Germinal center (tissue), 1 donor: ENCODE results near the gene MAGI1.
"Not testable (repeated sequence)": the region's sequence is repeated elsewhere in the genome, so short reads cannot be mapped to it uniquely, and the experiment has no call there.

Experiments
- DNase-seq: peaks from one replicate; pipeline ENCODE4 v3.0.0; 2012; ENCODE audit warnings: mixed read lengths, low spot score

MAGI1 gene

DNA sequence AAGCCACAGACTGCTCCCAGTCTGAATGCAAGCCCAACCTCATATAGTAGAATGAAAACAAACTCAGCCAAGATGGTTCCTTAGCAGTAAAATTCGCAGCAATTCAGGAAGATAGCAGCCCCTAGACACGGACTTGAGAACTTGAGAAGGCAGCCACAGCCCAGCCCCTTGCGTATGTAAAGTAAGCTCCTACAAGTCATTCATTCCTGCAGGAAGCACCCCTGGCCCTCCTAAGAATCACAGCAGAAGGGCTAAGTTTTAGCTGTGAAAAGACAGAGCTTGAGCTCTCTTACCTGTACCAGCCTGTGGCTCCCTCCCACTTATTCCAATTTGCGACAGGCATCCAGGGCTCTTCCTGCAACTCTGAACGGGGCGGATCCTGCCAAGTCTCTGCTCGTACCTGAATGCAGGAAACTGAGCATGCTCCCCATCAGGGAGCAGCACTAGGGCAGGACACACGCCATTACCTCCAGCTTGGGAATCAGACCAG, 136.4 kb downstream of the MAGI1 start:
- no peak for DNase-seq

- no peak for DNase-seq
Observed at GRCh38 chr3:65901226-65901625, 137.5 kb downstream of the MAGI1 start.

DNA sequence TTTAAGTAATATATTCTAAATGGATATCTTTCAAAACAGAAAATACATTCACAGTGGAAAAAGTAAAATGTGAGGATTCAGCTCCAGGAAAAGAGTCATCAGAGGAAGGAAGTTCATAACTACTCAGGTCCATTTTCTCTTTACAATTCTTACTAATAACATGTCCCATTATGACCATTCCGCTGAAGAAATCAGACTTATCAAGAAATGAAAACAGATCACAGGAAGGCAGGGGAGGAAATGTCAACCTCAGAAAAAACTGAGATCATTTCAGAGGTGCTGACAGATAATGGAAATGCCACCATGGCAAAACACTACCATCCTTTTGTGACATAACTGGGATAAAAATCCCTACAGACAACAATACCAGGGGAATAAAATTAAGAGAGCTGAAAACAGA, 139.5 kb downstream of the MAGI1 start:
- no peak for DNase-seq

GRCh38 chr3:65897766-65898165, 141.0 kb downstream of the MAGI1 start:
- DNase-seq, result no peak

DNA sequence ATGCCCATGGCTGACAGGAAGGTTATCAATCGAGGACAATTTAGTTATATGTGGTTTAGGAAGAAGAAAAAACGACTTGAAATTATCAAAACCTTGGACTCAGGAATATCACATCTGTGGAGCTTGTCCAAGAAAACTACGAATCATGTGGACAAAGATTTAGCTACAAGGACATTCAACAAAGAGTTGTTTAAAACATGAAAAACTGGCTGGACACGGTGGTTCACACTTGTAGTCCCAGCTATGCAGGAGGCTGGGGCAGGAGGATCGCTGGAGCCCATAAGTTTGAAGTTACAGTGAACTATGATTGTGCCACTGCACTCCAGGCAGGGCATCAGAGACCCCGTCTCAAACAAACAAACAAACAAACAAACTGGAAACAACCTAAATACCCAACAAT, 142.4 kb downstream of the MAGI1 start:
- no peak for DNase-seq

GRCh38 chr3:65894679-65895453, 143.9 kb downstream of the MAGI1 start:
- no peak for DNase-seq

- no peak for DNase-seq
Observed at GRCh38 chr3:65894126-65894525, 144.6 kb downstream of the MAGI1 start.

GRCh38 chr3:65893631-65894030, 145.1 kb downstream of the MAGI1 start:
- DNase-seq, result no peak

- not testable (repeated sequence) for DNase-seq
Observed at GRCh38 chr3:65891477-65891876, 147.2 kb downstream of the MAGI1 start.

DNA sequence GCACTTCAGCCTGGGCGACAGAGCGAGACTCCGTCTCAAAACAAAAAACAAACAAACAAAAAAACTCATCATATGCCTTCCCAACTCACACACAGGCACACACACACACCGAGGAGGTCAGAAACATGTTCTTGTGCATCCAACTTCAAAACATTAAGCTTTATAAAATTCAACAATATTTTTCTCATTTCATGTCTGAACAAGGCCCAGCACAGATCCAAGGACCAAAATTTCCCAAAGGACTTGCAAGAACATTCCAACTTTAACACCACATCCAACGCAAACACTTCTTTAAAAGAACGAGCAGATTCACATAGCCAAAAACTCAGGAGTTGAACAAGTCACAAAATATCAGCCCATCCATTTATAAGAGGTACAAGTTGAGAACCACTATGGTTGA, 148.4 kb downstream of the MAGI1 start:
- DNase-seq, result no peak

GRCh38 chr3:65889707-65890099, 149.0 kb downstream of the MAGI1 start:
- DNase-seq, result no peak

- no peak for DNase-seq
Observed at GRCh38 chr3:65888980-65889706, 149.6 kb downstream of the MAGI1 start.

GRCh38 chr3:65888196-65888595, 150.5 kb downstream of the MAGI1 start:
- DNase-seq, result no peak

DNA sequence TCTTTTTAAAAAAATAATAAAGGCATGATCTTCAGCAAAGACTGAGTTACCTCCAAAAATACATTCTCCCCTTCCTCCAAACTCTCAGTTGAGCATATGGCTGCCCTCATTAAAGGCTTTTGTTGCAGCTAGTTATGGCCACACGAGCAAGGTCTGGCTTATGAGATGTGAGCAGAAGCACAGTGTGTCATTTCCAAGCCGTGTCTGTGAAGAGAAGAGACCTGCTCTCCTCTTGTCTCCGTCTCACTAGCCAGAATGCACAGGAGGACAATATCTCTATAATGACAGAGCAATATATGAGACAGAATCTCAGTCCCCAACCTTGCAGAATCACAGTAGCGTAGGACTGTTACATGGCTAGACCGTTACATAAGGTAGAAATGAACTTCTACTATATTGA, 152.3 kb downstream of the MAGI1 start:
- DNase-seq, result no peak

DNA sequence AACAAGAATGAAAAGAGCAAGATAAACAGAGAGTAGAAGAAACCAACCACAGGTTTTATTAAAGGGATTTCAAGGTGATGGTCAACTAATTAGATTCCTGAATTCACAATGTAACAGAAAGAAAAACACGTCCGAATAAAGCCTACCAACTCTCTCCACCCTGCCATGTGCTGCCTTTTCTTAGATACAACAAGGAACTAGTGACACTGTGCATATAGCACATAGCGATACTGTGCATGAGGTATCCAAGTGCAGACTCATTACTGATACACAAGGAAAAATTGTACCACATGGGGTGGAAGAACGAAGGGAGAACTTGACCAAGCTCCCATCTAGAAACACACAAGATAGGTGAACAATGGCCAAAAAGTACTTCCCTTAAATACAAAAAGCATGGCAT, 154.6 kb downstream of the MAGI1 start:
- no peak for DNase-seq

DNA sequence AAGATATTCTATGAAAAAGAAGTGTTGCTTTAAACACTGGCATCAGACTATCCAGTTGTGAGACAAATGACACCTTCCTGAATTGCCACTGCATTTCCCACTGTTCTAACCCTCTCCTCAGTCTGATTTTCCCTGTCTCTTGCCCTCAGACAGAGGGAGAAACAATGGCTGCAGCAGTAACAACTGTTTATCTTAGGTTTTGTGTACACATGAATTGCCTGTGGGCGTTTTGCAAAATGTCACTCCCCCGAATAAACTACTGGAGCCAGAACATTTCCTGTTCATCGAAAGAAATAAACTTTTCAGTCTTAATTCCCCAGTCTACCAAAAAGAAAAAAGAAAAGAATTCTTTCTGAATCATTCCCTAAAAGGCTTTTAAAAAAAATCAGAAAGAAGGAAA, 155.1 kb downstream of the MAGI1 start:
- DNase-seq, result no peak

DNA sequence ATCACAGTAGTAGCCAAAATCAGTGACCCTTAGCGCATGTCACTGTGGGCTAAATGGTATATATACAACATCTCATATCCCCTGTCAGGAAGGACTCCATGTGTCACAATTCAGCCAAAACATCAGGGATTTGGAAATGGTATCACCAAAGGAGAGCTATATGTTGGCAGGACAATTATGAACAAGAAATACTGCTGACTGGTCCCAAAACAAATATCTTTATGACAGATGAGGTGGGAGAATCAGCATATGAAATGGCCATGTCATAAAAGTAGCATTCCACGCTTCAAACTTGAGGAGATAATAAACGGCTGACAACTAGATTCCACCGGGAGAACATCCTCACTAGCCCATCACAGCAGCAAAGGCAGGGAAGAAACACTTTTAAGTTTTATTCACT, 158.4 kb downstream of the MAGI1 start:
- no peak for DNase-seq

DNA sequence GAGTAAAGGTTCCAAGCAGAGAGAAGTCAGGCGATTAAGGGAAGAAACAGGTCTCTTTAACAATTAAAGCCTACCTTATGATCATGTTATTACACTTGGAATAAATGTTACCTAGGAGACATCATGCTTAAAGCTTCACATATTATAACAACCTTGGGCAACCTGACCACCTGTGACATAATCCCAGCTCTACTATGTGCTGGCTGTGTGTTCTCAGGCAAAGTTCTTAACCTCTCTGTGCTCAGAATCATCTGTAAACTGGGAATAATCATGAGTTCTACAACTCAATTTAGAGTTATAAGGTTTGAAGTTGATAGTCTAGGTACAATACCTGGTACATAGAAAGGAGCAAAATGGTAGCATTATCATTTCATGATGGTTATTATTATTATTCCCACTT, 159.3 kb downstream of the MAGI1 start:
- no peak for DNase-seq

DNA sequence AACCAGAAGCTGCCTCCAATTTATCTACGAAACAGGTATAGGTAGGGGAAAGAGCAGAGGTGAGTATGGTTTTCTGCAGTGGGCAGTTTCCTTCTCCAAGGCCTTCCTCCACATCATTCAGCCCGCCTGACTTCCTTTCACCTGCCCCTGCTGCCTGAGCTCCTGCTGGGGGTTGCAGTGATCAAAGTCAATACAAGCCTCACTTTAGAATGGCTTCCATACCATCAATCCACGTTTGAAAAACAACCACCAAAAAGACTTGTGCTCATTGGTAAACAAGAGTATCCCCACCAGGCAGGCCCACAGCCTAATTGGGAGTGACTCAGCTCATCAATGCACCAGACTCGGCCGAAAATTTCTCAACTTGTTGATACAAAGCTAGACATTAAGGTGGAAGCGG, 159.9 kb downstream of the MAGI1 start:
- DNase-seq, result no peak

DNA sequence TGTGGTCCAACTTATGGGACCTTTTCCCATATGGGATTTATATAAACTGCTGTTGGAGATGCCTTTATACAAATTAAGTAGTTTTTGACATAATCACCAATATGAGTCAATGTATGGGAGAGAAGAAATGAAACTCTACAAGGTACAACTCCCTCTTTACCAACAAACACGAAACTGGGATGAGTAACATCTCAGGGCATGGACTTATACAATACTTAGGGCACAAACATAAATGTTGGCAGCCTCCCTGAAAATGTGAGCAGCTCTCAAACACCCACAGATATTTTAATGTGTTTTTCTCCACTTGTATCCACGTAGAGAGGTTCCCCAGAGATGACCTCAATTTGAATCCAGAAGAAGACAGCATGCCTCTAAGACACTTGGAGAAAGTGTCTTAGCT, 161.6 kb downstream of the MAGI1 start:
- DNase-seq, result no peak

GRCh38 chr3:65876028-65876420, 162.7 kb downstream of the MAGI1 start:
- DNase-seq, result no peak

DNA sequence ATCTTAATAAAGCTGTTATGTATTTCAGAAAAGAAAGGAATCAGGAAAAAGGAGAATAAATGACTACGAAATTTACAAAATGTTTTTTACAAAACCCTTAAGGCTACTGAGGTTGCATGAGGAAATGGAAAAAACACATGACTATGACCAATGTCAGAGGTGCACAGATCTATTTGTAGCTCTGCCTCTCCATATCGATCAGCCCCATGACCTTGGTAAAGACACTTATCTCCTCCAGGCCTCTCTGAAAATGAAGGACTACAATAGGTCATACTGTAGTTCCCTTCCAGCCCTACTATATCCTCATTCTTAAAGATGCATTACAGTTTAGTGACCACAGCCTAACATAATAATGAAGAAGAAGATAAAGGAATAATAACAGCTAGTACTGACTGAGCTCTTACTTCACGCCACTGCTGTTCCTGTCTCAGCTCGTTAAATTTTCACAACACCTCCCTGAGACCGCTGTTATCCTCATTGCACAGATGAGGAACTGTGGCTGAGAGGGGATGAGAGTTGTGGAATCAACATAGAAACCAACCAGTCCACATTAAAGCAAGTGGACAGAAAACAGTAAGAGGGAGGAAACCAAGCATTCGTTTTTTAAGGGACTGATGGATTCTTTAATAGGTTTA, 163.2 kb downstream of the MAGI1 start:
- no peak for DNase-seq

- DNase-seq, result no peak
Observed at GRCh38 chr3:65873869-65874268, 164.8 kb downstream of the MAGI1 start.
